RWPE1 (cell line): ENCODE data around the gene RNF167.

ENCODE experiments used
- CTCF ChIA-PET: fragments of 350-600 bp; sonication (Branson Sonifier 250); formaldehyde crosslinking; extraction: SDS; loops from one replicate; lab custom pipeline; 2021; lab: Yijun Ruan, JAX
- POLR2A ChIA-PET: fragments of 400-600 bp; formaldehyde crosslinking; extraction: SDS; loops from one replicate; lab custom pipeline; 2020; ENCODE audit warnings: antibody characterized with exemption; ENCODE audit not compliant: low non-redundant PET; lab: Yijun Ruan, JAX
- DNase-seq: peaks from one replicate; pipeline ENCODE4 v3.0.0; 2012; ENCODE audit warnings: low spot score
- H3K27ac ChIP-seq: fragments of 450-650 bp; 2 replicates; pipeline ENCODE4 v1.5.1; 2017
- CTCF ChIP-seq: fragments of 450-650 bp; conservative IDR thresholded peaks from 2 replicates; pipeline ENCODE4 v1.5.1; 2017; ENCODE audit warnings: low read depth, mild to moderate bottlenecking

Gene RNF167

GRCh38 chr17:4946312-4946976 is 6.4 kb downstream of the RNF167 start:
- ChIA-PET CTCF (interaction anchor here (1.2 kb wide), 1 partner anchor 37 kb away, joined by 3 read pairs; no protein-coding TSS in a partner anchor), POLR2A (interaction anchor here (1.3 kb wide), 1 partner anchor 23 kb away, joined by 3 read pairs; no protein-coding TSS in a partner anchor)
- H3K27ac ChIP-seq, result peak overlapping the region; percentile 100
- DNase-seq, result no peak
- no peak for TF ChIP-seq CTCF

GRCh38 chr17:4947010-4947410 is 6.9 kb downstream of the RNF167 start:
- CTCF ChIA-PET, result interaction anchor here (1.2 kb wide), 1 partner anchor 38 kb away, joined by 3 read pairs; no protein-coding TSS in a partner anchor
- no peak for DNase-seq
- no peak for TF ChIP-seq CTCF
- POLR2A ChIA-PET, result interaction anchor here (0.7 kb wide), 1 partner anchor 40 kb away, joined by 4 read pairs; no protein-coding TSS in a partner anchor
- peak overlapping the region; percentile 100 for H3K27ac ChIP-seq

- ChIA-PET CTCF (interaction anchor here (1.2 kb wide), 1 partner anchor 38 kb away, joined by 3 read pairs; no protein-coding TSS in a partner anchor), POLR2A (interaction anchor here (0.7 to 1.3 kb wide), 2 partner anchors 21 to 39 kb away, joined by 4 to 6 read pairs; no protein-coding TSS in a partner anchor)
Observed at GRCh38 chr17:4947411-4948165, 7.5 kb downstream of the RNF167 start.

GRCh38 chr17:4948166-4948930 is 8.3 kb downstream of the RNF167 start, which contains the start of gene PFN1:
TSS of gene PFN1 (minus strand) at chr17:4948530. CDS start at chr17:4948394, 136 bp downstream.
- ChIA-PET POLR2A (interaction anchor here (0.8 to 1.3 kb wide), 4 partner anchors 8 to 39 kb away, joined by 3 to 6 read pairs (median 4); partner anchors contain the start of genes RNF167 and SLC25A11), CTCF (no interaction called here)
- peak within 1 kb of the TSS; percentile 100 for H3K27ac ChIP-seq
- DNase-seq, result peak; percentile 90
- no peak for TF ChIP-seq CTCF

More at GRCh38 chr17:4947411-4948165, 7.5 kb downstream of the RNF167 start:
- TF ChIP-seq CTCF, result no peak
- peak overlapping the region; percentile 100 for H3K27ac ChIP-seq
- DNase-seq, result peak; percentile 33

GRCh38 chr17:4948931-4949320 is 8.9 kb downstream of the RNF167 start:
- POLR2A ChIA-PET, result interaction anchor here (0.8 to 1.3 kb wide), 4 partner anchors 9 to 40 kb away, joined by 3 to 6 read pairs (median 4); partner anchors contain the start of genes RNF167 and SLC25A11
- CTCF ChIA-PET, result no interaction called here
- no peak for TF ChIP-seq CTCF
- DNase-seq, result peak; percentile 90
- H3K27ac ChIP-seq, result peak overlapping the region; percentile 100
